Keratinocyte (primary cell): ENCODE results near the gene CASP10. TPM values are rescaled to one million over a fixed set of nuclear protein-coding genes. Genes with fewer than 3 reads are reported as not detected.

Experiments
- DNase-seq: peaks from one replicate; pipeline ENCODE4 v3.0.0-alpha.2; 2011; ENCODE audit warnings: low read depth, missing footprints, low spot score
- FAIRE-seq: peaks from 2 replicates; lab custom pipeline; 2011; peaks lifted over from hg19 to GRCh38; lab: Jason Lieb, UNC
- H2AFZ ChIP-seq: 2 replicates; pipeline ENCODE4 v1.6.0; 2012; ENCODE audit warnings: low read length, control low read depth, inconsistent platforms; ENCODE audit not compliant: control insufficient read depth
- H3K27ac ChIP-seq: 2 replicates; pipeline ENCODE4 v1.5.1; 2011; ENCODE audit warnings: low read length; ENCODE audit not compliant: control insufficient read depth, insufficient read depth
- H3K27me3 ChIP-seq: 3 replicates; pipeline ENCODE4 v1.6.0; 2011; ENCODE audit warnings: low read length; ENCODE audit not compliant: control insufficient read depth, insufficient read depth; ENCODE audit errors: extremely low read depth
- H3K36me3 ChIP-seq, 2 experiments: 2 replicates in 1 of 2; 3 replicates in 1 of 2; pipeline ENCODE4 v1.5.1; 2011; ENCODE audit warnings: low read length in 2 of 2, mild to moderate bottlenecking in 1 of 2; ENCODE audit not compliant: control insufficient read depth in 2 of 2, insufficient read depth in 2 of 2; ENCODE audit errors: extremely low read depth in 1 of 2
- H3K4me1 ChIP-seq: 3 replicates; pipeline ENCODE4 v1.5.1; 2011; ENCODE audit warnings: low read length; ENCODE audit not compliant: control insufficient read depth, insufficient read depth; ENCODE audit errors: extremely low read depth
- H3K4me2 ChIP-seq: 3 replicates; pipeline ENCODE4 v1.6.0; 2011; ENCODE audit warnings: low read depth, low read length; ENCODE audit not compliant: control insufficient read depth, insufficient read depth; ENCODE audit errors: extremely low read depth
- H3K4me3 ChIP-seq, 3 experiments: fragments of 200-600 bp in 1 of 3; sonication (generic) in 1 of 3; 2 replicates in 2 of 3; 3 replicates in 1 of 3; pipeline ENCODE4 v1.5.1; 2011 to 2016; ENCODE audit warnings: low read length in 3 of 3, mild to moderate bottlenecking in 3 of 3, control low read depth in 2 of 3, inconsistent platforms in 1 of 3, low read depth in 1 of 3, mixed read lengths in 1 of 3, mixed run types in 1 of 3, moderate library complexity in 1 of 3; ENCODE audit not compliant: control insufficient read depth in 2 of 3, insufficient read depth in 2 of 3; ENCODE audit errors: extremely low read depth in 1 of 3
- H3K79me2 ChIP-seq: 2 replicates; pipeline ENCODE4 v1.6.0; 2012; ENCODE audit warnings: low read length; ENCODE audit not compliant: control insufficient read depth, insufficient read depth
- H3K9ac ChIP-seq: 3 replicates; pipeline ENCODE4 v1.6.0; 2011; ENCODE audit warnings: low read length; ENCODE audit not compliant: control insufficient read depth, insufficient read depth; ENCODE audit errors: extremely low read depth
- H3K9me1 ChIP-seq: 3 replicates; pipeline ENCODE4 v1.6.0; 2011; ENCODE audit warnings: low read length; ENCODE audit not compliant: control insufficient read depth, insufficient read depth; ENCODE audit errors: extremely low read depth
- H3K9me3 ChIP-seq: 2 replicates; pipeline ENCODE4 v1.5.1; 2012; ENCODE audit warnings: low read depth, low read length; ENCODE audit not compliant: control insufficient read depth
- H4K20me1 ChIP-seq: 3 replicates; pipeline ENCODE4 v1.6.0; 2011; ENCODE audit warnings: low read length; ENCODE audit not compliant: control insufficient read depth, insufficient read depth; ENCODE audit errors: extremely low read depth
- CTCF ChIP-seq, 3 experiments: IDR thresholded peaks in 1 of 3; conservative IDR thresholded peaks in 1 of 3; optimal IDR thresholded peaks in 1 of 3; 2 replicates in 2 of 3; 3 replicates in 1 of 3; pipeline versions ENCODE3 to v1.5.1; 2011; ENCODE audit warnings: low read length in 3 of 3, mild to moderate bottlenecking in 3 of 3, moderate library complexity in 2 of 3, control low read depth in 1 of 3, inconsistent platforms in 1 of 3; ENCODE audit not compliant: insufficient read depth in 2 of 3; ENCODE audit errors: extremely low read depth in 1 of 3
- EZH2 ChIP-seq: IDR thresholded peaks from one replicate; pipeline ENCODE4 v1.6.1; 2012; ENCODE audit warnings: inconsistent platforms, mild to moderate bottlenecking, low read length, moderate library complexity
- dilution Hi-C: fragments of 300-500 bp; cut with MboI; formaldehyde crosslinking; loops from one replicate; pipeline ENCODE4 v1.7.0; 2020; ENCODE audit warnings: low sequenced_read_pairs; ENCODE audit not compliant: extremely low pct_ligation_motif_present
- polyA plus RNA-seq, 5 experiments: library from polyadenylated mRNA; depleted of rRNA in 3 of 5; stranded (reverse) in 3 of 5; stranded (forward) in 1 of 5; unstranded in 1 of 5; fragments of >200 nt; gene quantifications; 1 replicate in 1 of 5; 2 replicates in 3 of 5; 3 replicates in 1 of 5; pipeline versions ENCODE4 v1.2.1 to v1.2.3, GENCODE V29; 2011 to 2012; ENCODE audit warnings: missing spikeins in 2 of 5, low read depth in 1 of 5, low replicate concordance in 1 of 5

Gene CASP10
- polyA plus RNA-seq, 1 donor (not counting 4 experiments of a cell fraction or from before 2014, with no cell fraction given), result 7.1 TPM

GRCh38 chr2:201242571-201243277, 59.8 kb downstream of the CASP10 start:
- Histone ChIP-seq H3K9ac (no peak overlapping the region), H3K9me1 (no peaks in the 10 kb centered on the region), H2AFZ (no peak overlapping the region), H3K79me2 (no peaks in the 10 kb centered on the region), H3K27ac (no peak overlapping the region), H3K4me2 (no peak overlapping the region), H3K36me3 (peaks cover 0 to 1% of the 10 kb centered on the region in 2 experiments), H3K9me3 (no peaks in the 10 kb centered on the region), H3K4me3 (no peak overlapping the region), H3K4me1 (no peaks in the 10 kb centered on the region), H3K27me3 (no peaks in the 10 kb centered on the region), H4K20me1 (no peaks in the 10 kb centered on the region)
- FAIRE-seq, result no peak
- no peak for DNase-seq
- no peak for TF ChIP-seq EZH2
- no peak for TF ChIP-seq CTCF (optimal IDR thresholded peaks at IDR 0.05 in 1 of 3, IDR thresholded peaks at IDR 0.05 in 1 of 3, conservative IDR thresholded peaks at IDR 0.05 in 1 of 3; ENCODE audit: extremely low read depth in 1 of 3, insufficient read depth in 2 of 3, low read length in 3 of 3)
- dilution Hi-C loops, result no loop called here

GRCh38 chr2:201244829-201245228, 61.9 kb downstream of the CASP10 start:
- Histone ChIP-seq H3K9ac (no peak overlapping the region), H3K27me3 (no peaks in the 10 kb centered on the region), H3K4me3 (no peak overlapping the region), H3K4me1 (no peaks in the 10 kb centered on the region), H4K20me1 (no peaks in the 10 kb centered on the region), H3K9me1 (no peaks in the 10 kb centered on the region), H2AFZ (no peak overlapping the region), H3K4me2 (no peak overlapping the region), H3K36me3 (peaks cover 0 to 1% of the 10 kb centered on the region in 2 experiments), H3K9me3 (no peaks in the 10 kb centered on the region), H3K27ac (no peak overlapping the region), H3K79me2 (no peaks in the 10 kb centered on the region)
- FAIRE-seq, result no peak
- TF ChIP-seq EZH2 (no peak), CTCF (optimal IDR thresholded peaks at IDR 0.05 in 1 of 3, IDR thresholded peaks at IDR 0.05 in 1 of 3, conservative IDR thresholded peaks at IDR 0.05 in 1 of 3; ENCODE audit: extremely low read depth in 1 of 3, insufficient read depth in 2 of 3, low read length in 3 of 3) (peak in 1 of 3 experiments; percentile 9)
- no peak for DNase-seq
- dilution Hi-C loops, result no loop called here
